H1 (cell line): ENCODE results near the gene LRRC43. TPM values are rescaled to one million over a fixed set of nuclear protein-coding genes. Genes with fewer than 3 reads are reported as not detected.

Experiments
- CTCF ChIA-PET: fragments of 300-600 bp; sonication (Branson Sonifier 250); formaldehyde crosslinking; loops from one replicate; lab custom pipeline; 2021; ENCODE audit not compliant: partially characterized antibody; lab: Charles Lee
- POLR2A ChIA-PET: fragments of 300-600 bp; sonication (Branson Sonifier 250); formaldehyde crosslinking; loops from one replicate; lab custom pipeline; 2021; ENCODE audit warnings: inconsistent platforms; ENCODE audit not compliant: partially characterized antibody; lab: Charles Lee
- DNase-seq, 2 experiments: peaks; one replicate each; pipeline versions ENCODE4 v3.0.0 to v3.0.0-alpha.2; 2010 to 2022; ENCODE audit warnings: low spot score in 2 of 2, low read depth in 1 of 2, mixed read lengths in 1 of 2
- FAIRE-seq: peaks from 2 replicates; lab custom pipeline; 2011; peaks lifted over from hg19 to GRCh38; lab: Jason Lieb, UNC
- H2AFZ ChIP-seq: 2 replicates; pipeline ENCODE4 v1.8.1; 2012; ENCODE audit warnings: low read length, inconsistent platforms
- H2AK5ac ChIP-seq: 2 replicates; pipeline ENCODE4 v1.6.1; 2013; ENCODE audit warnings: low read depth, low read length
- H2BK120ac ChIP-seq: replicated peaks from 2 replicates; pipeline ENCODE3; 2013; ENCODE audit warnings: low read depth, low read length, inconsistent platforms
- H2BK12ac ChIP-seq: 2 replicates; pipeline ENCODE4 v1.6.1; 2013; ENCODE audit warnings: low read depth, low read length
- H2BK15ac ChIP-seq: 2 replicates; pipeline ENCODE4 v1.6.1; 2013; ENCODE audit warnings: low read length
- H2BK20ac ChIP-seq: 2 replicates; pipeline ENCODE4 v1.6.1; 2013; ENCODE audit warnings: low read length
- H2BK5ac ChIP-seq: 2 replicates; pipeline ENCODE4 v1.6.1; 2013; ENCODE audit warnings: low read depth, low read length
- H3K14ac ChIP-seq: 2 replicates; pipeline ENCODE4 v1.6.1; 2013; ENCODE audit warnings: inconsistent platforms; ENCODE audit not compliant: insufficient read length
- H3K18ac ChIP-seq: 2 replicates; pipeline ENCODE4 v1.6.1; 2013; ENCODE audit warnings: low read length; ENCODE audit errors: extremely low read depth
- H3K23ac ChIP-seq: 2 replicates; pipeline ENCODE4 v1.6.1; 2013; ENCODE audit warnings: inconsistent platforms; ENCODE audit not compliant: insufficient read length
- H3K23me2 ChIP-seq: 2 replicates; pipeline ENCODE4 v1.6.1; 2013; ENCODE audit warnings: low read depth, low read length
- H3K27ac ChIP-seq: 2 replicates; pipeline ENCODE4 v1.6.1; 2011; ENCODE audit warnings: low read depth, low read length, inconsistent platforms
- H3K27me3 ChIP-seq, 4 experiments: replicated peaks in 1 of 4; 1 replicate in 1 of 4; 2 replicates in 3 of 4; pipeline versions ENCODE4 v1.6.1 to v1.8.1; 2011 to 2013; ENCODE audit warnings: low read length in 3 of 4, mild to moderate bottlenecking in 3 of 4, inconsistent platforms in 2 of 4, mixed read lengths in 2 of 4, moderate library complexity in 1 of 4; ENCODE audit not compliant: control insufficient read depth in 3 of 4, insufficient read depth in 3 of 4; ENCODE audit errors: extremely low read depth in 1 of 4
- H3K36me3 ChIP-seq, 4 experiments: 2 replicates each; pipeline versions ENCODE4 v1.6.1 to v1.8.1; 2011 to 2013; ENCODE audit warnings: mild to moderate bottlenecking in 4 of 4, low read length in 3 of 4, moderate library complexity in 2 of 4, control low read depth in 1 of 4, inconsistent platforms in 1 of 4; ENCODE audit not compliant: insufficient read depth in 4 of 4, control insufficient read depth in 2 of 4
- H3K4ac ChIP-seq: replicated peaks from 2 replicates; pipeline ENCODE3; 2013; ENCODE audit warnings: low read length, low read depth, mixed read lengths, inconsistent platforms; ENCODE audit not compliant: insufficient read length
- H3K4me1 ChIP-seq, 4 experiments: replicated peaks in 1 of 4; 1 replicate in 1 of 4; 2 replicates in 3 of 4; pipeline versions ENCODE4 v1.6.1 to v1.8.1; 2011 to 2013; ENCODE audit warnings: low read length in 3 of 4, inconsistent platforms in 2 of 4, mixed read lengths in 1 of 4; ENCODE audit not compliant: insufficient read depth in 4 of 4, control insufficient read depth in 3 of 4
- H3K4me2 ChIP-seq, 2 experiments: 2 replicates each; pipeline versions ENCODE4 v1.6.1 to v1.8.1; 2011 to 2013; ENCODE audit warnings: low read depth in 2 of 2, low read length in 2 of 2, control low read depth in 1 of 2, inconsistent platforms in 1 of 2, mild to moderate bottlenecking in 1 of 2; ENCODE audit not compliant: insufficient read depth in 1 of 2
- H3K4me3 ChIP-seq, 4 experiments: fragments of 200-600, 300-600 bp in 1 of 4; sonication (generic), shearing (Covaris generic), sonication (Bioruptor Twin) in 1 of 4; 2 replicates each; pipeline versions ENCODE4 v1.5.1 to v1.8.1; 2011 to 2016; ENCODE audit warnings: low read length in 4 of 4, low read depth in 3 of 4, control low read depth in 2 of 4, inconsistent platforms in 2 of 4, mild to moderate bottlenecking in 2 of 4, mixed read lengths in 1 of 4, moderate library complexity in 1 of 4; ENCODE audit not compliant: insufficient read depth in 2 of 4; ENCODE audit errors: extremely low read depth in 1 of 4
- H3K56ac ChIP-seq: replicated peaks from 2 replicates; pipeline ENCODE3; 2013; ENCODE audit warnings: low read depth, mild to moderate bottlenecking, mixed read lengths, low read length, inconsistent platforms; ENCODE audit not compliant: insufficient read length
- H3K79me1 ChIP-seq: 2 replicates; pipeline ENCODE4 v1.6.1; 2013; ENCODE audit warnings: low read depth, low read length, control low read depth
- H3K79me2 ChIP-seq, 2 experiments: 2 replicates each; pipeline versions ENCODE4 v1.6.1 to v1.8.1; 2012 to 2013; ENCODE audit warnings: low read length in 2 of 2, mild to moderate bottlenecking in 2 of 2, inconsistent platforms in 1 of 2; ENCODE audit not compliant: insufficient read depth in 2 of 2, control insufficient read depth in 1 of 2
- H3K9ac ChIP-seq, 4 experiments: replicated peaks in 1 of 4; 1 replicate in 1 of 4; 2 replicates in 3 of 4; pipeline versions ENCODE4 v1.6.1 to v1.8.1; 2011 to 2013; ENCODE audit warnings: low read depth in 3 of 4, low read length in 3 of 4, control low read depth in 2 of 4, mild to moderate bottlenecking in 2 of 4, moderate library complexity in 2 of 4, inconsistent platforms in 1 of 4; ENCODE audit errors: extremely low read depth in 1 of 4
- H3K9me3 ChIP-seq, 2 experiments: 2 replicates each; pipeline versions ENCODE4 v1.6.1 to v1.8.1; 2012 to 2013; ENCODE audit warnings: mild to moderate bottlenecking in 2 of 2, moderate library complexity in 2 of 2, control low read depth in 1 of 2, inconsistent platforms in 1 of 2, low read depth in 1 of 2, low read length in 1 of 2, mixed read lengths in 1 of 2; ENCODE audit not compliant: insufficient read depth in 2 of 2
- H4K20me1 ChIP-seq, 2 experiments: replicated peaks in 1 of 2; 2 replicates each; pipeline versions ENCODE3 to v1.8.1; 2011 to 2013; ENCODE audit warnings: inconsistent platforms in 2 of 2, low read length in 2 of 2, mild to moderate bottlenecking in 1 of 2; ENCODE audit not compliant: insufficient read depth in 2 of 2, control insufficient read depth in 1 of 2
- H4K5ac ChIP-seq: 2 replicates; pipeline ENCODE4 v1.6.1; 2013; ENCODE audit warnings: low read length, low read depth, mixed read lengths, inconsistent platforms; ENCODE audit not compliant: insufficient read length
- H4K8ac ChIP-seq: 2 replicates; pipeline ENCODE4 v1.8.0; 2013; ENCODE audit warnings: mild to moderate bottlenecking, moderate library complexity, low read length, inconsistent platforms; ENCODE audit not compliant: insufficient read depth; ENCODE audit errors: extremely low read depth
- H4K91ac ChIP-seq: replicated peaks from 2 replicates; pipeline ENCODE3; 2013; ENCODE audit warnings: low read length, mixed read lengths, inconsistent platforms; ENCODE audit not compliant: insufficient read length
- CBX5 ChIP-seq: fragments of 300-800, 300-1000 bp; sonication (generic); IDR thresholded peaks from 2 replicates; pipeline ENCODE4 v1.7.1; 2016; ENCODE audit warnings: antibody characterized with exemption, low read length, low read depth
- CREB1 ChIP-seq: IDR thresholded peaks from 2 replicates; pipeline ENCODE4 v1.6.1; 2012; ENCODE audit warnings: inconsistent platforms
- CTBP2 ChIP-seq: IDR thresholded peaks from 2 replicates; pipeline ENCODE4 v1.7.0; 2011; ENCODE audit warnings: borderline replicate concordance, mild to moderate bottlenecking, moderate library complexity, mixed read lengths, low read length; ENCODE audit not compliant: insufficient read depth, insufficient read length
- HDAC6 ChIP-seq: IDR thresholded peaks from one replicate; pipeline ENCODE4 v1.7.1; 2012; ENCODE audit warnings: low read depth, mild to moderate bottlenecking, inconsistent platforms, low read length, moderate library complexity
- KDM5A ChIP-seq: fragments of 200-600 bp; IDR thresholded peaks from 2 replicates; pipeline ENCODE4 v1.7.1; 2012; ENCODE audit warnings: mild to moderate bottlenecking, low read length, inconsistent platforms, mixed read lengths
- RBBP5 ChIP-seq: IDR thresholded peaks from 2 replicates; pipeline ENCODE4 v1.7.1; 2012; ENCODE audit warnings: low read depth, mild to moderate bottlenecking, inconsistent platforms, low read length, moderate library complexity, borderline replicate concordance
- SIN3A ChIP-seq, 2 experiments: IDR thresholded peaks in 1 of 2; conservative IDR thresholded peaks in 1 of 2; 2 replicates each; pipeline ENCODE4 v1.6.1; 2011 to 2012; ENCODE audit warnings: low read length in 2 of 2, improper control_type of control experiment in 1 of 2, low read depth in 1 of 2, mild to moderate bottlenecking in 1 of 2
- TAF1 ChIP-seq: IDR thresholded peaks from 2 replicates; pipeline ENCODE4 v1.6.1; 2011; ENCODE audit warnings: mild to moderate bottlenecking, low read depth, low read length
- TBP ChIP-seq: IDR thresholded peaks from 2 replicates; pipeline ENCODE4 v1.6.1; 2011; ENCODE audit warnings: low read depth, low read length, improper control_type of control experiment
- WGBS, 2 experiments: shearing (Covaris generic) in 1 of 2; methylation state at CpG; one replicate each; pipeline versions ENCODE4 v1.1.6 to v1.1.7; 2013 to 2015; ENCODE audit warnings: low lambda C conversion rate in 2 of 2, mixed read lengths in 2 of 2, inconsistent platforms in 1 of 2, low coverage in 1 of 2, missing lambda C conversion rate in 1 of 2; ENCODE audit not compliant: insufficient replicate concordance in 2 of 2, insufficient coverage in 1 of 2, insufficient read length in 1 of 2; ENCODE audit errors: extremely low coverage in 1 of 2, missing lambda C conversion rate in 1 of 2; 5-methylcytosine and 5-hydroxymethylcytosine counted together
- polyA plus RNA-seq, 7 experiments: library from polyadenylated mRNA; depleted of rRNA in 3 of 7; stranded (reverse) in 5 of 7; unstranded in 2 of 7; fragments of >200 nt in 5 of 7; fragments of 200-250 nt in 2 of 7; gene quantifications; 1 replicate in 5 of 7; 2 replicates in 1 of 7; 4 replicates in 1 of 7; pipeline versions ENCODE4 v1.2.1 to v1.2.3, GENCODE V29; 2011 to 2013; ENCODE audit warnings: missing spikeins in 2 of 7, mixed read lengths in 2 of 7
- total RNA-seq: library from RNA; stranded (reverse); fragmentation: NEBNext Ultra II Directional; extraction: Animal tissue kit (Norgen Biotek cat#: 25700); gene quantifications from 2 replicates; pipeline ENCODE4 v1.2.1, GENCODE V29; 2021
- TF ChIP-seq, protein P1 (sequence below): IDR thresholded peaks from 2 replicates; pipeline ENCODE4 v1.6.1; 2012; ENCODE audit warnings: inconsistent platforms
- TF ChIP-seq, protein P2 (sequence below): IDR thresholded peaks from 2 replicates; pipeline ENCODE4 v1.6.1; 2012; ENCODE audit warnings: low read length, inconsistent platforms

LRRC43 gene
- total and polyA plus RNA-seq, 2 of the 8 experiments (the other 6 are each of a cell fraction or from before 2014, with no cell fraction given), result 0.35 to 0.44 TPM

DNA sequence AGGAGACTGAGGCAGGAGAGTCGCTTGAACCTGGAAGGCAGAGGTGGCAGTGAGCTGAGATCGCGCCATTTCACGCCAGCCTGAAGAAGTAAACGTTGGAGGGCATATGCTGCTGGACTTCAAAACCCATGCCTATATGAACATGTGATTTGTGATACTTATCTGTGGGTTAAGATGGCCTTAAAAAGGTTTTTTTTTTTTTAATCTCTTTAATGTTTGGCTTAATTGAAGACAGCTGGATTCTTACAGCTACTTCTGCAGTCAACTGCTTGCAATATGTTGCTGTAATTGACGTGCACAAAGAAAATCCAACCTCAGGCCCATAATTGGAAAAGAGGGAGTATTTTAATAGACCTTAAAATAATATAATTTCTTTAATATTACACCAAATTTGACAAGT, 19.1 kb downstream of the LRRC43 start:
- H3K14ac ChIP-seq, result no peak overlapping the region

More for the DNA sequence above, 19.1 kb downstream of the LRRC43 start:
- Histone ChIP-seq H4K91ac (no peak overlapping the region), H4K5ac (no peak overlapping the region), H3K9ac (no peak overlapping the region), H3K18ac (no peak overlapping the region), H2BK12ac (no peak overlapping the region), H3K4me3 (no peak overlapping the region), H2BK20ac (no peak overlapping the region), H2BK5ac (no peak overlapping the region), H2AFZ (no peak overlapping the region), H3K4me1 (peaks cover 0 to 10% (median 3%) of the 10 kb centered on the region in 4 experiments; a peak in 5 of 7 replicates), H2AK5ac (no peak overlapping the region), H3K27ac (no peak overlapping the region), H3K4me2 (no peak overlapping the region; a peak in 1 of 4 replicates), H3K79me2 (no peaks in the 10 kb centered on the region), H3K9me3 (no peaks in the 10 kb centered on the region), H3K79me1 (no peaks in the 10 kb centered on the region), H3K4ac (no peak overlapping the region), H4K8ac (no peak overlapping the region), H2BK120ac (no peak overlapping the region), H3K23ac (no peak overlapping the region), H3K23me2 (peaks cover 9% of the 10 kb centered on the region; the same call in 1 of the 2 replicates), H3K36me3 (peaks cover 0 to 6% (median under 1%) of the 10 kb centered on the region in 4 experiments; a peak in 3 of 8 replicates), H4K20me1 (peaks cover 8 to 9% of the 10 kb centered on the region in 2 experiments), H3K56ac (no peak overlapping the region), H3K27me3 (peaks cover 9 to 44% (median 27%) of the 10 kb centered on the region in 4 experiments; a peak in 6 of 7 replicates), H2BK15ac (no peak overlapping the region)
- FAIRE-seq (no peak), DNase-seq (no peak)
- WGBS, 2 experiments, result 96% methylated on average over 3 of the region's 6 CpGs; no CpG with 5 or more reads in 1 of the 2 experiments
- no peak for TF ChIP-seq CTBP2
- TF ChIP-seq TAF1, result no peak
- TF ChIP-seq CREB1, result no peak
- no peak for TF ChIP-seq TBP
- TF ChIP-seq SIN3A (conservative IDR thresholded peaks at IDR 0.05 in 1 of 2, IDR thresholded peaks at IDR 0.05 in 1 of 2; ENCODE audit: low read depth in 1 of 2, low read length in 2 of 2), result no peak
- no peak for TF ChIP-seq HDAC6
- TF ChIP-seq CBX5, result no peak
- TF ChIP-seq, protein P1, sequence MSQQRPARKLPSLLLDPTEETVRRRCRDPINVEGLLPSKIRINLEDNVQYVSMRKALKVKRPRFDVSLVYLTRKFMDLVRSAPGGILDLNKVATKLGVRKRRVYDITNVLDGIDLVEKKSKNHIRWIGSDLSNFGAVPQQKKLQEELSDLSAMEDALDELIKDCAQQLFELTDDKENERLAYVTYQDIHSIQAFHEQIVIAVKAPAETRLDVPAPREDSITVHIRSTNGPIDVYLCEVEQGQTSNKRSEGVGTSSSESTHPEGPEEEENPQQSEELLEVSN, result no peak
- TF ChIP-seq KDM5A, result no peak
- no peak for TF ChIP-seq RBBP5
- TF ChIP-seq, protein P2, sequence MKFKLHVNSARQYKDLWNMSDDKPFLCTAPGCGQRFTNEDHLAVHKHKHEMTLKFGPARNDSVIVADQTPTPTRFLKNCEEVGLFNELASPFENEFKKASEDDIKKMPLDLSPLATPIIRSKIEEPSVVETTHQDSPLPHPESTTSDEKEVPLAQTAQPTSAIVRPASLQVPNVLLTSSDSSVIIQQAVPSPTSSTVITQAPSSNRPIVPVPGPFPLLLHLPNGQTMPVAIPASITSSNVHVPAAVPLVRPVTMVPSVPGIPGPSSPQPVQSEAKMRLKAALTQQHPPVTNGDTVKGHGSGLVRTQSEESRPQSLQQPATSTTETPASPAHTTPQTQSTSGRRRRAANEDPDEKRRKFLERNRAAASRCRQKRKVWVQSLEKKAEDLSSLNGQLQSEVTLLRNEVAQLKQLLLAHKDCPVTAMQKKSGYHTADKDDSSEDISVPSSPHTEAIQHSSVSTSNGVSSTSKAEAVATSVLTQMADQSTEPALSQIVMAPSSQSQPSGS, result no peak
- POLR2A ChIA-PET, result interaction anchor here (0.8 to 17.6 kb wide), 2 partner anchors 18 to 362 kb away, joined by 3 to 230 read pairs; partner anchors contain the start of gene DIABLO
- CTCF ChIA-PET, result interaction anchor here (0.6 to 4.0 kb wide), 6 partner anchors 11 to 71 kb away, joined by 3 to 18 read pairs (median 3); partner anchors contain the start of gene DIABLO
